Measurements from ENCODE around the gene C4orf36. TPM values are rescaled to one million over a fixed set of nuclear protein-coding genes. Genes with fewer than 3 reads are reported as not detected.

C4orf36 gene
- total RNA-seq, 1 donor: 0.54 TPM

- DNase-seq (ENCODE audit: low read depth in 2 of 3, low spot score in 2 of 3): no peak
Measured at GRCh38 chr4:86870442-86871069, 21.7 kb downstream of the C4orf36 start.

DNA sequence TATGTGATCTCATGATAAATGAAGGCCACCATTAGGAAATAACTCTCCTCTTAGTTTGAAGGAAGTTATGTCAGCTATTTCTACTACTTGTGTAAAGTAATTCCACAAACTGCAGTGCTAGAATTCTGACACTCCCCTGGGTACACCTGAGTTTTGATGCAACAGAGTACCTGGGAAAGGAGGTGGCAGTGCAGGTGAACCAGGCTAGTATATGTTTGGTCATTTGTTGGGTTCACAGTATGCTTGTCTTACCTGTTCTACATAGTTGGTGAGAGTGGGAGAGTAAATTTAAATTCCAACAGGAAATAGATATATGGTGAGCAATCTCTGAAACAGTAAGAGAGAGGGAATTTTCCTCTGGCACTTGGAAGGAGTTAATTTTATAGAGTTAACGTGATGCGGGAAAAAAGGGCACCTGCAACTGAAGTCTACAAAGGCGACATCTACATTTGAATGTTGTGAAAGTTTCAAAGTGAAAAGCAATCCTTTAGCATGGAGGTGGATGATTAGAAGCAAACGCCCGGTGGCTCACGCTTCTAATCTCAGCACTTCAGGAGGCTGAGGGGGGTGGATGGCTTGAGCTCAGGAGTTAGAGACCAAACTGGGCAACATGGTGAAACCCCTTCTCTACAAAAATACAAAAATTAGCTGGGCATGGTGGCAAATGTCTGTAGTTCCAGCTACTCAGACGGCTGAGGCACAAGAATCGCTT lies 34.7 kb downstream of the C4orf36 start:
- DNase-seq (ENCODE audit: low read depth in 2 of 3, low spot score in 2 of 3): no peak

- no peak for DNase-seq (ENCODE audit: low read depth in 2 of 3, low spot score in 2 of 3)
Measured at GRCh38 chr4:86856896-86857295, 35.3 kb downstream of the C4orf36 start.

DNA sequence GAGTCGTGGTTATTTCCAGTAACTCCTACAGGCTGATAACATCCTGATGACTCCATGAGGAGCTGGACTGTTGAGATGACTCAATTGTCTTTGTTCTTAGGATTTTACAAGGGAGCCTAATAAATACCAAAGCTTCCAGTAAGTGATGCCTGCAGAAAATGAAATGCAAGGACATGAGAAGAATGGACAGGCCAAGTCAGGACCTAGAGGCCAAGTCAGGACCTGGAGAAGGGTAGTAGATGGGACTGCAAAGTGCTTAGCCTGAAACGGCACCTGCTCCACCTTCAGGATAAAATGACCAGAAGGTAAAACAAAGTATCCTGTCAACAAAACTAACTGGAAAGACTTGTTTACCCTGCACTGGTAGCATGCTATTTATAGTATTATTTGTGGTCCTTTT lies 36.6 kb downstream of the C4orf36 start:
- no peak for DNase-seq (ENCODE audit: low read depth in 2 of 3, low spot score in 2 of 3)

GRCh38 chr4:86853209-86853608 lies 39.0 kb downstream of the C4orf36 start:
- DNase-seq (ENCODE audit: low read depth in 2 of 3, low spot score in 2 of 3): no peak

- no peak for DNase-seq (ENCODE audit: low read depth in 2 of 3, low spot score in 2 of 3)
Measured at GRCh38 chr4:86848732-86849619, 43.2 kb downstream of the C4orf36 start, which contains the start of gene SLC10A6. SLC10A6 (minus strand) TSS chr4:86849384; CDS start chr4:86849115, 269 bp downstream.

- DNase-seq (ENCODE audit: low read depth in 2 of 3, low spot score in 2 of 3): no peak
Measured at GRCh38 chr4:86848136-86848535, 44.1 kb downstream of the C4orf36 start.

DNA sequence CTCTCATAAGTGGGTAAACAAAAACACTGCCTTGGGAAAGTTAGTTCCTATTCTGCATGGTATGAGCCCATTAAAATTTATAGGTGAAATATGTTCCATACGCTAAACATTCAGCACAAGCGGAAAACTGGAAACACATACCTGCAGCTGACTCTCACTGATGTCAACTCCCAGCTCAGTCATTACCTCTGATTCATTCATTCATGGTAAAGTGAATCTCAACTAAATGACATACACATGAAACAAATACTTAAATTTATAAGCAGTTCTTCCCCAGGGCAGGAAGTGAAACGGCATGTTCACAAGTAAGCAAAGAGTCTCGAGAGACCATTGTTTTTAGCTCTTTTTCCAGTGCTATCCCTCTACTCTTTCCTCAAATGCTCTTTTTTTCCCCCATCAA lies 44.7 kb downstream of the C4orf36 start:
- DNase-seq (ENCODE audit: low read depth in 2 of 3, low spot score in 2 of 3): no peak

GRCh38 chr4:86846921-86847320 lies 45.3 kb downstream of the C4orf36 start:
- DNase-seq (ENCODE audit: low read depth in 2 of 3, low spot score in 2 of 3): no peak

DNA sequence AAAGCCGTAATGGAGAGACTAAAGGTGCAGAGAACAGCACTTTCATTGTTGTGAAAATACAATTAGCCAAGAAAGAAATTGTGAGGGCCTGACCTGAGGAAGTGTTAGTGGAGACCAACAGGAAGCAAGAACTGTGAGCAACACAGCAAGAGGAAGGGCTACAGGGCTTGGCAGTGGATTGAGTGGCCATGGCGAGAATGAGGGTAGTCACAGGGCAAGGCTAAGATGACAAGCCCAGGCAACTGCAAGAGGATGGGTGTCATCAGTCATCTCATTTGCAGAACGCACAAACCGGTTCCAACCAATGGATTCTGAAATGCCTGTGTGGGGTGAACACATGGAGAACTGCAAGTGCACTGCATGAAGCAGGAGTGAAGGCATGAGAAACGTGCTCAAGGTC lies 46.6 kb downstream of the C4orf36 start:
- no peak for DNase-seq (ENCODE audit: low read depth in 2 of 3, low spot score in 2 of 3)

GRCh38 chr4:86841309-86841708 lies 50.9 kb downstream of the C4orf36 start:
- DNase-seq (ENCODE audit: low read depth in 2 of 3, low spot score in 2 of 3): no peak

- DNase-seq (ENCODE audit: low read depth in 2 of 3, low spot score in 2 of 3): no peak
Measured at GRCh38 chr4:86840858-86841257, 51.4 kb downstream of the C4orf36 start.

DNA sequence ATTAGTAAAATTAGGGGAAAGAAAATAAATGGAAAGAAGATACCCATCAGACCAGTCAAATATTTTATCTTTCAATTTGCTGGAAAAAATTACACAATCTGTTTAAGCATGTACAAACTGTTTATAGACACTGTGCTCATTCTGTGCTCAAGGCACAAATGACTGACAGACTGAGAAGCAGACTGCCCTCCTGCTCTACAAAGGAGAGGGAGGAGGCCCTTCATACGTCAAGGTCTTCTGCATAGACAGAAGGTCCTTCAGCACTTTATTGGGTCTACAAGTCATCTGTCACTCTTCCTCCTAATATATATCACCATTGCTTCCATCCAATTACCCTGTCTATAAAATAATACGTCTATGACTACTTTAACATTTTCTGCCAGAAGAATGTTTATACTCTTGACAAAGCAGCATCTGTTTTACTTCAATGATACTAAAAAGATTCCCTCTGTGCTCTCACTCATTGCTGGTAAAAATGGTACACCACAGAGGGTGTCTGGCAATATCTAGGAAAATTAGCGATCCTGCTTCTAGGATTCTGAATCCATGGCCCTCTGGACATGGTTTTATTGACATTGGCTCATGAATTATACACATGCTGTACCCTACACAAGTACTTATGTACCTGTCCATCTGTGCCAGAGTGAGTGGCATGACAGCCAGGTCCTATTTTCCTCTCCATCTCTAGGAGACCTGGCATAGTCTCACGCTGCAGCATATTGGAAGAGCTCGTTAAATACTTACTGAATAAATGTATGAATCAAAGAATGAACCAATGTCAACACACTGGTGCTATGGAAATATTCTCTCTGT lies 54.3 kb downstream of the C4orf36 start:
- no peak for DNase-seq (ENCODE audit: low read depth in 2 of 3, low spot score in 2 of 3)

GRCh38 chr4:86835677-86836076 lies 56.5 kb downstream of the C4orf36 start:
- no peak for DNase-seq (ENCODE audit: low read depth in 2 of 3, low spot score in 2 of 3)

- no peak for DNase-seq (ENCODE audit: low read depth in 2 of 3, low spot score in 2 of 3)
Measured at GRCh38 chr4:86834901-86835300, 57.3 kb downstream of the C4orf36 start.

GRCh38 chr4:86833615-86834014 lies 58.6 kb downstream of the C4orf36 start:
- DNase-seq (ENCODE audit: low read depth in 2 of 3, low spot score in 2 of 3): no peak

GRCh38 chr4:86831262-86832130 lies 60.7 kb downstream of the C4orf36 start:
- DNase-seq (ENCODE audit: low read depth in 2 of 3, low spot score in 2 of 3): no peak

All from hematopoietic multipotent progenitor cell (in vitro differentiated cells).